H1 (cell line): ENCODE measurements around the gene LIN37. TPM values are rescaled to one million over a fixed set of nuclear protein-coding genes. Genes with fewer than 3 reads are reported as not detected.

Experiments
- CTCF ChIA-PET: fragments of 300-600 bp; sonication (Branson Sonifier 250); formaldehyde crosslinking; loops from one replicate; lab custom pipeline; 2021; ENCODE audit not compliant: partially characterized antibody; lab: Charles Lee
- POLR2A ChIA-PET: fragments of 300-600 bp; sonication (Branson Sonifier 250); formaldehyde crosslinking; loops from one replicate; lab custom pipeline; 2021; ENCODE audit warnings: inconsistent platforms; ENCODE audit not compliant: partially characterized antibody; lab: Charles Lee
- DNase-seq, 2 experiments: peaks; one replicate each; pipeline versions ENCODE4 v3.0.0 to v3.0.0-alpha.2; 2010 to 2022; ENCODE audit warnings: low spot score in 2 of 2, low read depth in 1 of 2, mixed read lengths in 1 of 2
- FAIRE-seq: peaks from 2 replicates; lab custom pipeline; 2011; peaks lifted over from hg19 to GRCh38; lab: Jason Lieb, UNC
- H2AFZ ChIP-seq: 2 replicates; pipeline ENCODE4 v1.8.1; 2012; ENCODE audit warnings: low read length, inconsistent platforms
- H2AK5ac ChIP-seq: 2 replicates; pipeline ENCODE4 v1.6.1; 2013; ENCODE audit warnings: low read depth, low read length
- H2BK120ac ChIP-seq: replicated peaks from 2 replicates; pipeline ENCODE3; 2013; ENCODE audit warnings: low read depth, low read length, inconsistent platforms
- H2BK12ac ChIP-seq: 2 replicates; pipeline ENCODE4 v1.6.1; 2013; ENCODE audit warnings: low read depth, low read length
- H2BK15ac ChIP-seq: 2 replicates; pipeline ENCODE4 v1.6.1; 2013; ENCODE audit warnings: low read length
- H2BK20ac ChIP-seq: 2 replicates; pipeline ENCODE4 v1.6.1; 2013; ENCODE audit warnings: low read length
- H2BK5ac ChIP-seq: 2 replicates; pipeline ENCODE4 v1.6.1; 2013; ENCODE audit warnings: low read depth, low read length
- H3K14ac ChIP-seq: 2 replicates; pipeline ENCODE4 v1.6.1; 2013; ENCODE audit warnings: inconsistent platforms; ENCODE audit not compliant: insufficient read length
- H3K18ac ChIP-seq: 2 replicates; pipeline ENCODE4 v1.6.1; 2013; ENCODE audit warnings: low read length; ENCODE audit errors: extremely low read depth
- H3K23ac ChIP-seq: 2 replicates; pipeline ENCODE4 v1.6.1; 2013; ENCODE audit warnings: inconsistent platforms; ENCODE audit not compliant: insufficient read length
- H3K23me2 ChIP-seq: 2 replicates; pipeline ENCODE4 v1.6.1; 2013; ENCODE audit warnings: low read depth, low read length
- H3K27ac ChIP-seq: 2 replicates; pipeline ENCODE4 v1.6.1; 2011; ENCODE audit warnings: low read depth, low read length, inconsistent platforms
- H3K27me3 ChIP-seq, 4 experiments: replicated peaks in 1 of 4; 1 replicate in 1 of 4; 2 replicates in 3 of 4; pipeline versions ENCODE4 v1.6.1 to v1.8.1; 2011 to 2013; ENCODE audit warnings: low read length in 3 of 4, mild to moderate bottlenecking in 3 of 4, inconsistent platforms in 2 of 4, mixed read lengths in 2 of 4, moderate library complexity in 1 of 4; ENCODE audit not compliant: control insufficient read depth in 3 of 4, insufficient read depth in 3 of 4; ENCODE audit errors: extremely low read depth in 1 of 4
- H3K36me3 ChIP-seq, 4 experiments: 2 replicates each; pipeline versions ENCODE4 v1.6.1 to v1.8.1; 2011 to 2013; ENCODE audit warnings: mild to moderate bottlenecking in 4 of 4, low read length in 3 of 4, moderate library complexity in 2 of 4, control low read depth in 1 of 4, inconsistent platforms in 1 of 4; ENCODE audit not compliant: insufficient read depth in 4 of 4, control insufficient read depth in 2 of 4
- H3K4ac ChIP-seq: replicated peaks from 2 replicates; pipeline ENCODE3; 2013; ENCODE audit warnings: low read length, low read depth, mixed read lengths, inconsistent platforms; ENCODE audit not compliant: insufficient read length
- H3K4me1 ChIP-seq, 4 experiments: replicated peaks in 1 of 4; 1 replicate in 1 of 4; 2 replicates in 3 of 4; pipeline versions ENCODE4 v1.6.1 to v1.8.1; 2011 to 2013; ENCODE audit warnings: low read length in 3 of 4, inconsistent platforms in 2 of 4, mixed read lengths in 1 of 4; ENCODE audit not compliant: insufficient read depth in 4 of 4, control insufficient read depth in 3 of 4
- H3K4me2 ChIP-seq, 2 experiments: 2 replicates each; pipeline versions ENCODE4 v1.6.1 to v1.8.1; 2011 to 2013; ENCODE audit warnings: low read depth in 2 of 2, low read length in 2 of 2, control low read depth in 1 of 2, inconsistent platforms in 1 of 2, mild to moderate bottlenecking in 1 of 2; ENCODE audit not compliant: insufficient read depth in 1 of 2
- H3K4me3 ChIP-seq, 4 experiments: fragments of 200-600, 300-600 bp in 1 of 4; sonication (generic), shearing (Covaris generic), sonication (Bioruptor Twin) in 1 of 4; 2 replicates each; pipeline versions ENCODE4 v1.5.1 to v1.8.1; 2011 to 2016; ENCODE audit warnings: low read length in 4 of 4, low read depth in 3 of 4, control low read depth in 2 of 4, inconsistent platforms in 2 of 4, mild to moderate bottlenecking in 2 of 4, mixed read lengths in 1 of 4, moderate library complexity in 1 of 4; ENCODE audit not compliant: insufficient read depth in 2 of 4; ENCODE audit errors: extremely low read depth in 1 of 4
- H3K56ac ChIP-seq: replicated peaks from 2 replicates; pipeline ENCODE3; 2013; ENCODE audit warnings: low read depth, mild to moderate bottlenecking, mixed read lengths, low read length, inconsistent platforms; ENCODE audit not compliant: insufficient read length
- H3K79me1 ChIP-seq: 2 replicates; pipeline ENCODE4 v1.6.1; 2013; ENCODE audit warnings: low read depth, low read length, control low read depth
- H3K79me2 ChIP-seq, 2 experiments: 2 replicates each; pipeline versions ENCODE4 v1.6.1 to v1.8.1; 2012 to 2013; ENCODE audit warnings: low read length in 2 of 2, mild to moderate bottlenecking in 2 of 2, inconsistent platforms in 1 of 2; ENCODE audit not compliant: insufficient read depth in 2 of 2, control insufficient read depth in 1 of 2
- H3K9ac ChIP-seq, 4 experiments: replicated peaks in 1 of 4; 1 replicate in 1 of 4; 2 replicates in 3 of 4; pipeline versions ENCODE4 v1.6.1 to v1.8.1; 2011 to 2013; ENCODE audit warnings: low read depth in 3 of 4, low read length in 3 of 4, control low read depth in 2 of 4, mild to moderate bottlenecking in 2 of 4, moderate library complexity in 2 of 4, inconsistent platforms in 1 of 4; ENCODE audit errors: extremely low read depth in 1 of 4
- H3K9me3 ChIP-seq, 2 experiments: 2 replicates each; pipeline versions ENCODE4 v1.6.1 to v1.8.1; 2012 to 2013; ENCODE audit warnings: mild to moderate bottlenecking in 2 of 2, moderate library complexity in 2 of 2, control low read depth in 1 of 2, inconsistent platforms in 1 of 2, low read depth in 1 of 2, low read length in 1 of 2, mixed read lengths in 1 of 2; ENCODE audit not compliant: insufficient read depth in 2 of 2
- H4K20me1 ChIP-seq, 2 experiments: replicated peaks in 1 of 2; 2 replicates each; pipeline versions ENCODE3 to v1.8.1; 2011 to 2013; ENCODE audit warnings: inconsistent platforms in 2 of 2, low read length in 2 of 2, mild to moderate bottlenecking in 1 of 2; ENCODE audit not compliant: insufficient read depth in 2 of 2, control insufficient read depth in 1 of 2
- H4K5ac ChIP-seq: 2 replicates; pipeline ENCODE4 v1.6.1; 2013; ENCODE audit warnings: low read length, low read depth, mixed read lengths, inconsistent platforms; ENCODE audit not compliant: insufficient read length
- H4K8ac ChIP-seq: 2 replicates; pipeline ENCODE4 v1.8.0; 2013; ENCODE audit warnings: mild to moderate bottlenecking, moderate library complexity, low read length, inconsistent platforms; ENCODE audit not compliant: insufficient read depth; ENCODE audit errors: extremely low read depth
- H4K91ac ChIP-seq: replicated peaks from 2 replicates; pipeline ENCODE3; 2013; ENCODE audit warnings: low read length, mixed read lengths, inconsistent platforms; ENCODE audit not compliant: insufficient read length
- CEBPB ChIP-seq: IDR thresholded peaks from 2 replicates; pipeline ENCODE4 v1.6.1; 2012; ENCODE audit warnings: low read depth, low read length
- CTCF ChIP-seq, 3 experiments: IDR thresholded peaks; 1 replicate in 2 of 3; 2 replicates in 1 of 3; pipeline versions ENCODE4 v1.5.1 to v1.6.1; 2011; ENCODE audit warnings: low read length in 3 of 3, mild to moderate bottlenecking in 3 of 3, inconsistent platforms in 2 of 3, low read depth in 1 of 3, moderate library complexity in 1 of 3; ENCODE audit not compliant: insufficient read depth in 1 of 3; ENCODE audit errors: control extremely low read depth in 1 of 3
- RAD21 ChIP-seq, 2 experiments: IDR thresholded peaks in 1 of 2; conservative IDR thresholded peaks in 1 of 2; 2 replicates each; pipeline ENCODE4 v1.6.1; 2011; ENCODE audit warnings: low read depth in 2 of 2, low read length in 2 of 2, improper control_type of control experiment in 1 of 2, inconsistent platforms in 1 of 2, mild to moderate bottlenecking in 1 of 2, moderate library complexity in 1 of 2
- SP1 ChIP-seq: IDR thresholded peaks from 2 replicates; pipeline ENCODE4 v1.6.1; 2011; ENCODE audit warnings: low read depth, low read length
- WGBS, 2 experiments: shearing (Covaris generic) in 1 of 2; methylation state at CpG; one replicate each; pipeline versions ENCODE4 v1.1.6 to v1.1.7; 2013 to 2015; ENCODE audit warnings: low lambda C conversion rate in 2 of 2, mixed read lengths in 2 of 2, inconsistent platforms in 1 of 2, low coverage in 1 of 2, missing lambda C conversion rate in 1 of 2; ENCODE audit not compliant: insufficient replicate concordance in 2 of 2, insufficient coverage in 1 of 2, insufficient read length in 1 of 2; ENCODE audit errors: extremely low coverage in 1 of 2, missing lambda C conversion rate in 1 of 2; 5-methylcytosine and 5-hydroxymethylcytosine counted together
- polyA plus RNA-seq, 7 experiments: library from polyadenylated mRNA; depleted of rRNA in 3 of 7; stranded (reverse) in 5 of 7; unstranded in 2 of 7; fragments of >200 nt in 5 of 7; fragments of 200-250 nt in 2 of 7; gene quantifications; 1 replicate in 5 of 7; 2 replicates in 1 of 7; 4 replicates in 1 of 7; pipeline versions ENCODE4 v1.2.1 to v1.2.3, GENCODE V29; 2011 to 2013; ENCODE audit warnings: missing spikeins in 2 of 7, mixed read lengths in 2 of 7
- total RNA-seq: library from RNA; stranded (reverse); fragmentation: NEBNext Ultra II Directional; extraction: Animal tissue kit (Norgen Biotek cat#: 25700); gene quantifications from 2 replicates; pipeline ENCODE4 v1.2.1, GENCODE V29; 2021

LIN37 gene
- total and polyA plus RNA-seq, 2 of the 8 experiments (the other 6 are each of a cell fraction or from before 2014, with no cell fraction given) = 3.8 to 9.8 TPM

GRCh38 chr19:35714601-35715354 lies 33.6 kb upstream of the LIN37 start:
- Histone ChIP-seq H3K27ac (no peak overlapping the region), H2AK5ac (peak overlapping the region; percentile 31; the same call in 1 of the 2 replicates), H2BK15ac (peak overlapping the region; percentile 61; the same call in 1 of the 2 replicates), H2AFZ (no peak overlapping the region), H3K4ac (peak overlapping the region; percentile 71), H3K18ac (peak overlapping the region; percentile 99; the same call in 1 of the 2 replicates), H3K23me2 (peaks cover 13% of the 10 kb centered on the region), H4K5ac (no peak overlapping the region), H3K14ac (no peak overlapping the region), H3K56ac (no peak overlapping the region), H3K4me2 (peak overlapping the region; percentile 84 to 92), H3K23ac (no peak overlapping the region), H3K27me3 (no peaks in the 10 kb centered on the region), H3K4me1 (peaks cover 0 to 33% (median 17%) of the 10 kb centered on the region in 4 experiments; a peak in 6 of 7 replicates), H3K4me3 (0 out of 8 replicates have a peak overlapping the region, but pooled peaks of 1 of the 4 experiments have one; percentile 79), H3K79me1 (peaks cover 8% of the 10 kb centered on the region; the same call in 1 of the 2 replicates), H2BK5ac (peak overlapping the region; percentile 44; the same call in 1 of the 2 replicates), H3K9me3 (no peaks in the 10 kb centered on the region), H2BK120ac (no peak overlapping the region), H4K91ac (no peak overlapping the region), H4K20me1 (peaks cover 10 to 12% of the 10 kb centered on the region in 2 experiments), H3K36me3 (peaks cover 0 to under 1% (median 0%) of the 10 kb centered on the region in 4 experiments; a peak in 2 of 8 replicates), H2BK20ac (no peak overlapping the region), H2BK12ac (0 out of 2 replicates have a peak overlapping the region, but pooled peaks have one; percentile 39), H4K8ac (no peak overlapping the region), H3K9ac (no peak overlapping the region), H3K79me2 (peaks cover 0 to 15% of the 10 kb centered on the region in 2 experiments; a peak in 3 of 4 replicates)
- ChIA-PET CTCF (interaction anchor here (0.6 to 6.6 kb wide), 15 partner anchors 11 to 254 kb away, joined by 3 to 105 read pairs (median 3); partner anchors contain the start of gene ZBTB32), POLR2A (interaction anchor here (0.9 to 4.9 kb wide), 10 partner anchors 9 to 71 kb away, joined by 3 to 28 read pairs (median 4); partner anchors contain the start of genes HSPB6 and ZBTB32)
- TF ChIP-seq SP1 (no peak), CEBPB (peak; percentile 79), CTCF (IDR thresholded peaks at IDR 0.05; ENCODE audit: control extremely low read depth in 1 of 3, insufficient read depth in 1 of 3, low read depth in 1 of 3, low read length in 3 of 3) (peak; percentile 34 to 45 (median 45)), RAD21 (IDR thresholded peaks at IDR 0.05 in 1 of 2, conservative IDR thresholded peaks at IDR 0.05 in 1 of 2; ENCODE audit: low read depth in 2 of 2, low read length in 2 of 2) (peak; percentile 11 to 26; a peak in 2 of 4 replicates)
- WGBS, 2 experiments = 60% methylated on average over 14 of the region's 14 CpGs; no CpG with 5 or more reads in 1 of the 2 experiments
- no peak for DNase-seq
- no peak for FAIRE-seq
